H1 (cell line): ENCODE measurements around the gene CPD.

Source experiments
- ATF3 ChIP-seq: IDR thresholded peaks from 2 replicates; pipeline ENCODE4 v1.6.1; 2011; ENCODE audit warnings: low read depth, mild to moderate bottlenecking, low read length; ENCODE audit not compliant: insufficient read depth
- POLR2A ChIP-seq, 2 experiments: IDR thresholded peaks; 1 replicate in 1 of 2; 2 replicates in 1 of 2; pipeline ENCODE4 v1.6.1; 2011; ENCODE audit warnings: low read depth in 2 of 2, low read length in 2 of 2, mild to moderate bottlenecking in 2 of 2; ENCODE audit errors: control extremely low read depth in 1 of 2
- SUZ12 ChIP-seq: fragments of 200-600 bp; sonication (generic); IDR thresholded peaks from 2 replicates; pipeline ENCODE4 v1.6.1; 2012; ENCODE audit warnings: mild to moderate bottlenecking, inconsistent platforms, low read length, moderate library complexity, mixed read lengths

- TF ChIP-seq ATF3 (no peak), POLR2A (IDR thresholded peaks at IDR 0.05; ENCODE audit: control extremely low read depth in 1 of 2, low read depth in 2 of 2, low read length in 2 of 2) (no peak), SUZ12 (no peak)
Observed at GRCh38 chr17:30503558-30503957, 124.8 kb downstream of the CPD start.
